Posterior cingulate gyrus (tissue), 11 donors: Measurements from ENCODE around the gene UBE2Z.

Experiments used
- DNase-seq, 10 donors: peaks; one replicate each; pipeline versions ENCODE4 v3.0.0 to v3.0.0-alpha.2; 2020 to 2021; ENCODE audit warnings: mixed read lengths in 3 of 10
- intact Hi-C: fragments of 100-400 bp; cut with DNase I; formaldehyde crosslinking; loops from one replicate; pipeline ENCODE4 v1.15.1; 2023

Gene UBE2Z

GRCh38 chr17:48945261-48945651, 37.0 kb downstream of the UBE2Z start:
- intact Hi-C loops = loop anchor here (2.0 to 10.0 kb wide), 2 partner anchors 34 to 50 kb away; partner anchors contain the start of gene ATP5MC1
- peak in 1 of 10 donors; percentile 33 for DNase-seq

GRCh38 chr17:48951572-48951971, 43.4 kb downstream of the UBE2Z start:
- no peak for DNase-seq
- intact Hi-C loops = no loop called here

GRCh38 chr17:48952904-48953303, 44.7 kb downstream of the UBE2Z start:
- no peak for DNase-seq
- intact Hi-C loops = no loop called here

GRCh38 chr17:48954300-48954755, 46.1 kb downstream of the UBE2Z start:
- peak in 1 of 10 donors; percentile 8 for DNase-seq
- intact Hi-C loops = no loop called here

GRCh38 chr17:48960834-48961515, 52.8 kb downstream of the UBE2Z start:
- intact Hi-C loops = no loop called here
- DNase-seq = peak in 2 of 10 donors; percentile 10 to 53

- intact Hi-C loops = no loop called here
- peak in 2 of 10 donors; percentile 37 to 38 for DNase-seq
These were observed 53.5 kb downstream of the UBE2Z start for GRCh38 chr17:48961516-48962233.

GRCh38 chr17:48970224-48970623, 62.0 kb downstream of the UBE2Z start:
- peak in 1 of 10 donors; percentile 24 for DNase-seq
- intact Hi-C loops = no loop called here

- DNase-seq = peak in 1 of 10 donors; percentile 18
- intact Hi-C loops = no loop called here
These were observed 62.9 kb downstream of the UBE2Z start for GRCh38 chr17:48970865-48971687.

GRCh38 chr17:48972749-48973097, 64.5 kb downstream of the UBE2Z start:
- peak in 1 of 10 donors; percentile 27 for DNase-seq
- intact Hi-C loops = no loop called here

- intact Hi-C loops = no loop called here
- peak in 1 of 10 donors; percentile 24 for DNase-seq
These were observed 65.6 kb downstream of the UBE2Z start for GRCh38 chr17:48973806-48974205.
